SK-MEL-5 (cell line): ENCODE results near the gene PIGO. TPM values are rescaled to one million over a fixed set of nuclear protein-coding genes. Genes with fewer than 3 reads are reported as not detected.

Experiments
- DNase-seq: peaks from one replicate; pipeline ENCODE4 v3.0.0-alpha.2; 2016; ENCODE audit warnings: low read depth, low spot score
- in situ Hi-C: cut with HindIII; loops from 2 replicates; pipeline ENCODE4 v1.10.0; 2016; ENCODE audit warnings: low sequenced_read_pairs, high pct_unique_total_duplicates, low pct_unique_long_range_greater_than_20kb
- total RNA-seq: library from RNA; depleted of rRNA; stranded (reverse); fragments of >200 nt; shearing (Covaris generic); gene quantifications from 2 replicates; pipeline ENCODE4 v1.2.3, GENCODE V29; 2014

The PIGO gene
- total RNA-seq, 1 experiment from 2014 or later, result 16.9 TPM

- no peak for DNase-seq
- in situ Hi-C loops, result no loop called here
These were observed 12.1 kb upstream of the PIGO start for GRCh38 chr9:35108461-35108860.

- in situ Hi-C loops, result no loop called here
- DNase-seq, result no peak
These were observed 11.2 kb upstream of the PIGO start for GRCh38 chr9:35107297-35108290.

GRCh38 chr9:35106343-35106730, 9.9 kb upstream of the PIGO start:
- in situ Hi-C loops, result no loop called here
- no peak for DNase-seq

- in situ Hi-C loops, result no loop called here
- no peak for DNase-seq
These were observed 9.4 kb upstream of the PIGO start for GRCh38 chr9:35105571-35106342.

- in situ Hi-C loops, result no loop called here
- no peak for DNase-seq
These were observed 8.7 kb upstream of the PIGO start for GRCh38 chr9:35105126-35105525.

- in situ Hi-C loops, result no loop called here
- DNase-seq, result no peak
These were observed 8.2 kb upstream of the PIGO start for GRCh38 chr9:35104586-35104985.

GRCh38 chr9:35103660-35104191, 7.3 kb upstream of the PIGO start:
- in situ Hi-C loops, result no loop called here
- DNase-seq, result no peak

- in situ Hi-C loops, result no loop called here
- DNase-seq, result peak; percentile 95
These were observed 6.6 kb upstream of the PIGO start, which contains the start of gene STOML2 for GRCh38 chr9:35102769-35103659. Gene STOML2, minus strand, starts transcription at chr9:35103131. Its CDS starts 37 bp downstream, at chr9:35103094.

- no peak for DNase-seq
- in situ Hi-C loops, result no loop called here
These were observed 6.0 kb upstream of the PIGO start for GRCh38 chr9:35102465-35102768.

GRCh38 chr9:35097573-35097972, 1.2 kb upstream of the PIGO start:
- DNase-seq, result no peak
- in situ Hi-C loops, result no loop called here

GRCh38 chr9:35091536-35091935, 4.9 kb downstream of the PIGO start:
- DNase-seq, result no peak
- in situ Hi-C loops, result no loop called here

GRCh38 chr9:35089434-35089833, 7.0 kb downstream of the PIGO start:
- no peak for DNase-seq
- in situ Hi-C loops, result no loop called here

- in situ Hi-C loops, result no loop called here
- no peak for DNase-seq
These were observed 11.3 kb downstream of the PIGO start for GRCh38 chr9:35085078-35085477.

- peak; percentile 90 for DNase-seq
- in situ Hi-C loops, result no loop called here
These were observed 16.7 kb downstream of the PIGO start, which contains the start of gene FANCG for GRCh38 chr9:35079426-35080341. Gene FANCG, minus strand, starts transcription at chr9:35079942. Its CDS starts 418 bp downstream, at chr9:35079524.

- DNase-seq, result no peak
- in situ Hi-C loops, result no loop called here
These were observed 17.4 kb downstream of the PIGO start for GRCh38 chr9:35079041-35079425.

GRCh38 chr9:35078066-35078465, 18.3 kb downstream of the PIGO start:
- in situ Hi-C loops, result no loop called here
- no peak for DNase-seq

GRCh38 chr9:35076848-35077247, 19.5 kb downstream of the PIGO start:
- DNase-seq, result no peak
- in situ Hi-C loops, result no loop called here
